ENCODE data around the gene UVSSA. TPM values are rescaled to one million over a fixed set of nuclear protein-coding genes. Genes with fewer than 3 reads are reported as not detected.

The UVSSA gene
- total RNA-seq, 4 donors from 2014 or later, result 8.5 to 13.2 (median 12.3) TPM

DNA sequence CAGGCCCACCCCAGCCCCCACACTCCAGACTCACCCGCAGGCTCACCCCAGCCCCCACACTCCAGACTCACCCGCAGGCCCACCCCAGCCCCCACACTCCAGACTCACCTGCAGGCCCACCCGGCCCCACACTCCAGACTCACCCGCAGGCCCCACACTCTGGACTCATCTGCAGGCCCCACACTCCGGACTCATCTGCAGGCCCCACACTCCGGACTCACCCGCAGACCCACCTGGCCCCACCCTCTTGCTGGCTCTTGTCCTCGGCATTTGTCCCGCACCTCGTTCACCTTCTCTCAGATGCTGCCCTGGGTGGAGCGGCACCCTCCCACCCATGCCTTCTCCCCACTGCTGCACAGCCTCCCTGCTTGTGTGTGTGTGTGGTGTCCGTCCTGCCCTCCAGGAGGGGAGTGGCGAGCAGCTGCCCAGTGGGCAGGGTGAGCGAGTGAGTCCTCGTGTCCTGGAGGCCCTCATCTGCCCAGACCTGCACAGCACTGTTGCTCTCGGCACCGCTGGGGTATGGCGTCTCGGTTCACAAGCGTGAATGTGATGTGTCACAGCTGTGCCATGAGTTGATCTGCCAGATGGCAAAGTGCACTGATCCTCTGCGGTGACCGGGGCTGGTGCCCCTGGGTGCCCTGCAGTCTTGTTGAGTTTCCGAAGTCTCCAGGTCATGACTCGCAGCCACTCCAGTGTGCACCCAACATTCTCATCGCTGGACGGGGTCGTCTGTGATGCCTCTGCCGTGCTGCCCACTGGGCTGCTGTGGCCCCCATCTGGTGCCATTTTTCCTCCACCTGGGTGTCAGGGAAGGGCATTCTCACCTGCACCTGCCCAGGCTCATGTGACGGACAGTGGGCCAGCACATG, 29.6 kb upstream of the UVSSA start:
- DNase-seq (no peak), ATAC-seq (no peak)
- Histone ChIP-seq H3K36me3 (peaks cover 0 to 54% of the 10 kb centered on the region in 2 donors), H3K4me3 (no peak overlapping the region), H3K27ac (no peak overlapping the region), H3K9me3 (no peaks in the 10 kb centered on the region), H3K27me3 (no peaks in the 10 kb centered on the region), H3K4me1 (peaks cover 0 to 3% of the 10 kb centered on the region in 2 donors)
- intact Hi-C loops (cut with DNase I; ENCODE audit: low total_unique reads), result no loop called here
- TF ChIP-seq, protein P1, sequence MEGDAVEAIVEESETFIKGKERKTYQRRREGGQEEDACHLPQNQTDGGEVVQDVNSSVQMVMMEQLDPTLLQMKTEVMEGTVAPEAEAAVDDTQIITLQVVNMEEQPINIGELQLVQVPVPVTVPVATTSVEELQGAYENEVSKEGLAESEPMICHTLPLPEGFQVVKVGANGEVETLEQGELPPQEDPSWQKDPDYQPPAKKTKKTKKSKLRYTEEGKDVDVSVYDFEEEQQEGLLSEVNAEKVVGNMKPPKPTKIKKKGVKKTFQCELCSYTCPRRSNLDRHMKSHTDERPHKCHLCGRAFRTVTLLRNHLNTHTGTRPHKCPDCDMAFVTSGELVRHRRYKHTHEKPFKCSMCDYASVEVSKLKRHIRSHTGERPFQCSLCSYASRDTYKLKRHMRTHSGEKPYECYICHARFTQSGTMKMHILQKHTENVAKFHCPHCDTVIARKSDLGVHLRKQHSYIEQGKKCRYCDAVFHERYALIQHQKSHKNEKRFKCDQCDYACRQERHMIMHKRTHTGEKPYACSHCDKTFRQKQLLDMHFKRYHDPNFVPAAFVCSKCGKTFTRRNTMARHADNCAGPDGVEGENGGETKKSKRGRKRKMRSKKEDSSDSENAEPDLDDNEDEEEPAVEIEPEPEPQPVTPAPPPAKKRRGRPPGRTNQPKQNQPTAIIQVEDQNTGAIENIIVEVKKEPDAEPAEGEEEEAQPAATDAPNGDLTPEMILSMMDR (IDR thresholded peaks at IDR 0.05 in 4 of 5, conservative IDR thresholded peaks at IDR 0.05 in 1 of 5), result no peak
- TF ChIP-seq POLR2A (IDR thresholded peaks at IDR 0.05), result no peak
- in situ Hi-C loops (cut with MboI; ENCODE audit: low sequenced_read_pairs in 4 of 4), result no loop called here

DNA sequence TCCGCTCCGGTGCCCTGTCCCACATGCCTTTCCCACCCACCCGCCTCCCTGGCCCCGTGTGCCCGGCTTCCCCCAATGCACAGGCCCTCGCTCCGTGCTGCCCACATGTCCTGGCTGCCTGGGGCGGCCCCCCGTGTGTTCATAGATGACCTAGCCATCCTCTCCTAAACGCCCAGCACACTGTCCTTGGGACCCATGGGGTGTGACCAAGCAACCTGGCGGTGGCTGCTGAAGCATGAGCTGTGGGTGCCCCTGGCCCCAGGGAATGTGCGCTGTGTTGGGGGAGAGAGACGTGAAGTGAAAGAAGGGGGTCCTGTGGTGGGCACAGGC, 29.0 kb upstream of the UVSSA start:
- H3K27me3 ChIP-seq, result no peaks in the 10 kb centered on the region
- DNase-seq, result no peak
- intact Hi-C loops (cut with DNase I; ENCODE audit: low total_unique reads), result no loop called here
- H3K4me3 ChIP-seq, result no peak overlapping the region
- no peak for ATAC-seq
- no peak overlapping the region for H3K27ac ChIP-seq
- peaks cover 0 to 48% of the 10 kb centered on the region in 2 donors for H3K36me3 ChIP-seq
- TF ChIP-seq, protein P1 (IDR thresholded peaks at IDR 0.05 in 4 of 5, conservative IDR thresholded peaks at IDR 0.05 in 1 of 5), result no peak
- no peak for TF ChIP-seq POLR2A (IDR thresholded peaks at IDR 0.05)
- peaks cover 0 to 3% of the 10 kb centered on the region in 2 donors for H3K4me1 ChIP-seq
- no peaks in the 10 kb centered on the region for H3K9me3 ChIP-seq
- in situ Hi-C loops (cut with MboI; ENCODE audit: low sequenced_read_pairs in 4 of 4), result no loop called here

DNA sequence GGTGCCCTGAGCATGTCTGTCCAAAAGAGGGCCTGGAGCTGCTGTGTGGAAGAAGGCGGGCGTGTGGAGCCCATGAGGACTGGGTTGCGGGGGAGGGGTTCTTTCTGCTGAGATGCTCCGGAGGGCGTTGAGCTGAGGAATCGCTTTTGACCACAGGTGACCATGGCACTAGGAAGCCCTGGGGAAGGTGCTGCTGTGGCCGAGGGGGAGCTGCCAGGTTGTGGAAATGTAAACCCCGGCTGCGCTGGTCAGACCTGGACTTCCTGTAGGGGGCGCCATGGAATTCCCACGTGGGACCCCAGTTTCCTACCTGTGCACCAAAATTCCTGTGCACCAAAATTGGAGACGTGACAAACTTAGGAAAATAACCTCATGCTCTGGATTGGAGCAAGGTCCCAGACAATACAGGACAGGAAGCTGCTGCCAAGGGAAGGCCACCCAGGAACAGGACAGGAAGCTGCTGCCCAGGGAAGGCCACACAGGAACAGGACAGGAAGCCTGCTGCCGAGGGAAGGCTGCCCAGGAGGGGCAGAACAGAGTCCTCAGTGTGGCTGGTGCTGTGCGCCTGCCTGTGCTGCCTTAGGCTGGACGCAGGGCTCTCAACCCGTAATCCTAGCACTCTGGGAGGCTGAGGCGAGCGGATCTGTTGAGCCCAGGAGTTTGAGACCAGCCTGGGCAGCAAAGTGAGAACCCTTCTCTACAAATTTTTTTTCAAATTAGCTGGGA, 28.4 kb upstream of the UVSSA start:
- H3K36me3 ChIP-seq, result peaks cover 0 to 42% of the 10 kb centered on the region in 2 donors
- no peaks in the 10 kb centered on the region for H3K9me3 ChIP-seq
- TF ChIP-seq, protein P1 (IDR thresholded peaks at IDR 0.05 in 4 of 5, conservative IDR thresholded peaks at IDR 0.05 in 1 of 5), result peak in 1 of 5 experiments; percentile 33
- TF ChIP-seq POLR2A (IDR thresholded peaks at IDR 0.05), result no peak
- H3K4me1 ChIP-seq, result peaks cover 5 to 6% of the 10 kb centered on the region in 2 donors
- H3K27ac ChIP-seq, result peak overlapping the region in 1 of 4 donors; percentile 48
- no peak for ATAC-seq
- DNase-seq, result no peak
- intact Hi-C loops (cut with DNase I; ENCODE audit: low total_unique reads) (no loop called here), in situ Hi-C loops (cut with MboI; ENCODE audit: low sequenced_read_pairs in 4 of 4) (no loop called here)
- H3K27me3 ChIP-seq, result no peaks in the 10 kb centered on the region
- H3K4me3 ChIP-seq, result no peak overlapping the region

DNA sequence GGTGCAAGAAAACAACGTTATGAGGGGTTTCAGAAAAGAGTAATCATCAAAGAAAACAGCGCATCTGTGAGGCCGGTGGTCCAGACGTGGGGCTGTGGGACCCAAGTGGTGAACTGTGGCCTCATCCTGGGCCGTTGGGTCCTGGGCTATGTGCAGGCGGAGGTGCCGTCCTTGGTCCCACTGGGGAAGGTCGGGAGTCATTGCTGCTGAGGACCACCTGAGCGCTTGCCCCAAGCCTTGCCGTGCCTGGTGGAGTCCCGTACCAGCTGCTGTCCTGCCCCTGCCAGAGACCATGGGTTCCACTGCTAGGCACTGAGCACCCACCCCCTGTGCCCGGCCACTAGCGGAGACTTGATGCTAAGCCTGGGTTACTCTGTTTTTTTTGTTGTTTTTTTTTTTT, 25.5 kb upstream of the UVSSA start:
- in situ Hi-C loops (cut with MboI; ENCODE audit: low sequenced_read_pairs in 4 of 4), result no loop called here
- Histone ChIP-seq H3K4me1 (peaks cover 6% of the 10 kb centered on the region in 2 donors), H3K4me3 (no peak overlapping the region), H3K9me3 (no peaks in the 10 kb centered on the region), H3K27me3 (no peaks in the 10 kb centered on the region), H3K36me3 (peaks cover 0 to 24% of the 10 kb centered on the region in 2 donors), H3K27ac (no peak overlapping the region)
- DNase-seq, result no peak
- TF ChIP-seq, protein P1 (IDR thresholded peaks at IDR 0.05 in 4 of 5, conservative IDR thresholded peaks at IDR 0.05 in 1 of 5), result no peak
- TF ChIP-seq POLR2A (IDR thresholded peaks at IDR 0.05), result no peak
- intact Hi-C loops (cut with DNase I; ENCODE audit: low total_unique reads), result no loop called here
- no peak for ATAC-seq

Measured in gastrocnemius medialis (tissue), 4 donors.